ENCODE results near the gene ABCA2. TPM values are rescaled to one million over a fixed set of nuclear protein-coding genes. Genes with fewer than 3 reads are reported as not detected.

Gene ABCA2
- polyA plus RNA-seq, 1 of the 3 experiments (the other 2 are of a cell fraction) = 34.7 TPM

DNA sequence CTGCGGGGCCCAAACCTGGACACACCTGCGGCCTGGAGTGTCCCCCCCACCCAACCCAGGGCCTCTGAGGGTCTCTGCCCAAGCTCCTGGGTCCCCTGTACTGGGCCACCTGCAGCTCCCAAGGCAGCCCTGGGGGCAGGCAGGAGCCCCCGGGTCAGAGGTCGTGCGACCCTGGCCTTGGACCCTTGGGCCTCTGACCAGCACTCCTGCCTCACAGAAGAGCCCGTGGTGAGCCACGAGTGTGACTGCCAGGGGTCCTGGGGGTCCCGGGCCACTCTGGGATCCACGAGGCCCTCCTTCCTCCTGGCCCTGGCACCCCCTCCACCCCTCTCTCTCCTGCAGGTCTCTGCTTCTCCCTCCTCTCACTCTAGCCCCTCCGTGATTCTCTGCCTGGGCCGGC, 55.7 kb downstream of the ABCA2 start:
- no peak for DNase-seq
- no peaks in the 10 kb centered on the region for H3K9me3 ChIP-seq
- no peak overlapping the region for H3K27ac ChIP-seq (ENCODE audit: low read depth in 2 of 2, low read length in 1 of 2)
- POLR2A ChIA-PET = no interaction called here
- H2AFZ ChIP-seq (ENCODE audit: low read depth) = no peak overlapping the region
- H3K27me3 ChIP-seq (ENCODE audit: insufficient read depth) = no peaks in the 10 kb centered on the region
- TF ChIP-seq YY1 (IDR thresholded peaks at IDR 0.05; ENCODE audit: low read depth) = no peak
- TF ChIP-seq, protein P1, sequence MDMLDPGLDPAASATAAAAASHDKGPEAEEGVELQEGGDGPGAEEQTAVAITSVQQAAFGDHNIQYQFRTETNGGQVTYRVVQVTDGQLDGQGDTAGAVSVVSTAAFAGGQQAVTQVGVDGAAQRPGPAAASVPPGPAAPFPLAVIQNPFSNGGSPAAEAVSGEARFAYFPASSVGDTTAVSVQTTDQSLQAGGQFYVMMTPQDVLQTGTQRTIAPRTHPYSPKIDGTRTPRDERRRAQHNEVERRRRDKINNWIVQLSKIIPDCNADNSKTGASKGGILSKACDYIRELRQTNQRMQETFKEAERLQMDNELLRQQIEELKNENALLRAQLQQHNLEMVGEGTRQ (IDR thresholded peaks at IDR 0.05; ENCODE audit: borderline replicate concordance, low read depth, low read length) = no peak
- TF ChIP-seq EP300 (IDR thresholded peaks at IDR 0.05; ENCODE audit: borderline replicate concordance in 1 of 2, low read depth in 1 of 2, low read length in 1 of 2) = no peak
- no peak for TF ChIP-seq MXI1 (IDR thresholded peaks at IDR 0.05; ENCODE audit: low read depth, low read length)
- no peak for TF ChIP-seq SIN3A (IDR thresholded peaks at IDR 0.05; ENCODE audit: borderline replicate concordance, low read depth, low read length)
- TF ChIP-seq, protein P2, sequence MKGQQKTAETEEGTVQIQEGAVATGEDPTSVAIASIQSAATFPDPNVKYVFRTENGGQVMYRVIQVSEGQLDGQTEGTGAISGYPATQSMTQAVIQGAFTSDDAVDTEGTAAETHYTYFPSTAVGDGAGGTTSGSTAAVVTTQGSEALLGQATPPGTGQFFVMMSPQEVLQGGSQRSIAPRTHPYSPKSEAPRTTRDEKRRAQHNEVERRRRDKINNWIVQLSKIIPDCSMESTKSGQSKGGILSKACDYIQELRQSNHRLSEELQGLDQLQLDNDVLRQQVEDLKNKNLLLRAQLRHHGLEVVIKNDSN (IDR thresholded peaks at IDR 0.05; ENCODE audit: borderline replicate concordance, low read depth) = no peak
- no peak for TF ChIP-seq NRF1 (IDR thresholded peaks at IDR 0.05; ENCODE audit: low read depth, low read length)
- TF ChIP-seq, protein P3, sequence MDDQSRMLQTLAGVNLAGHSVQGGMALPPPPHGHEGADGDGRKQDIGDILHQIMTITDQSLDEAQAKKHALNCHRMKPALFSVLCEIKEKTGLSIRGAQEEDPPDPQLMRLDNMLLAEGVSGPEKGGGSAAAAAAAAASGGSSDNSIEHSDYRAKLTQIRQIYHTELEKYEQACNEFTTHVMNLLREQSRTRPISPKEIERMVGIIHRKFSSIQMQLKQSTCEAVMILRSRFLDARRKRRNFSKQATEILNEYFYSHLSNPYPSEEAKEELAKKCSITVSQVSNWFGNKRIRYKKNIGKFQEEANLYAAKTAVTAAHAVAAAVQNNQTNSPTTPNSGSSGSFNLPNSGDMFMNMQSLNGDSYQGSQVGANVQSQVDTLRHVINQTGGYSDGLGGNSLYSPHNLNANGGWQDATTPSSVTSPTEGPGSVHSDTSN (IDR thresholded peaks at IDR 0.05) = no peak
- TF ChIP-seq ELF1 (IDR thresholded peaks at IDR 0.05) = no peak
- no peaks in the 10 kb centered on the region for H3K9me2 ChIP-seq
- H3K4me1 ChIP-seq (ENCODE audit: control insufficient read depth in 1 of 2, insufficient read depth in 2 of 2, low read depth in 1 of 2, low read length in 1 of 2) = peaks cover 0 to 19% of the 10 kb centered on the region in 2 experiments; a peak in 1 of 4 replicates
- H3F3A ChIP-seq (replicated peaks; ENCODE audit: insufficient read depth) = no peaks in the 10 kb centered on the region
- CTCF ChIA-PET = interaction anchor here (0.9 kb wide), 1 partner anchor 57 kb away, joined by 3 read pairs; no protein-coding TSS in a partner anchor
- H3K9ac ChIP-seq = no peak overlapping the region
- H3K4me2 ChIP-seq = no peak overlapping the region
- H3K79me2 ChIP-seq (ENCODE audit: insufficient read depth) = no peaks in the 10 kb centered on the region
- H4K20me1 ChIP-seq (ENCODE audit: insufficient read depth) = no peaks in the 10 kb centered on the region
- no peak overlapping the region for H3K4me3 ChIP-seq (ENCODE audit: low read depth in 2 of 2, low read length in 1 of 2)
- H3K36me3 ChIP-seq (replicated peaks in 1 of 2; ENCODE audit: control insufficient read depth in 1 of 2, insufficient read depth in 2 of 2, low read length in 1 of 2) = no peaks in the 10 kb centered on the region
- WGBS (ENCODE audit: low lambda C conversion rate) = 93% methylated on average over 2 of the region's 11 CpGs

DNA sequence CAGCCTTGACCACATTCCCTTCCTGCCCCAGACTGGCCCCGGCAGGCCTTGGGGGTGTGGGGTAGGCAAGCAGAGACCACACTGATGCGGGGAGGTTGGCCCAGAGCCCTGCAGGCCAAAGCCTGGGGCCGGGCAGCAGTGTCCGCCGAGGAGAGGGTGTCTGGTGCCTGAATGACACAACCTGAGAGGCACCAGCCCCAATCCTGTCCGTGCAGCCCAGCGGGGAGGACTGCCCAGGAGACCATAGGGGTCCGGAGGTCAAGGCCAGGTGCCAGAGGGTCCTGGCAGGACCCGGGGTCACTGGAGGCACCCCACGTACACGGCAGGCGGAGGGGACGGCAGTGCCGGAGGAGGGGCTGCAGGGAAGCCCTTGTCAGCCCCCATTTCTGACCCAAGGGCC, 56.3 kb downstream of the ABCA2 start:
- no peak overlapping the region for H3K9ac ChIP-seq
- WGBS (ENCODE audit: low lambda C conversion rate) = 53% methylated on average over 7 of the region's 14 CpGs
- H3K4me1 ChIP-seq (ENCODE audit: control insufficient read depth in 1 of 2, insufficient read depth in 2 of 2, low read depth in 1 of 2, low read length in 1 of 2) = peaks cover 0 to 15% of the 10 kb centered on the region in 2 experiments; a peak in 1 of 4 replicates
- no peak overlapping the region for H2AFZ ChIP-seq (ENCODE audit: low read depth)
- H3K4me3 ChIP-seq (ENCODE audit: low read depth in 2 of 2, low read length in 1 of 2) = no peak overlapping the region
- no peaks in the 10 kb centered on the region for H3F3A ChIP-seq (replicated peaks; ENCODE audit: insufficient read depth)
- ChIA-PET CTCF (interaction anchor here (0.9 to 1.8 kb wide), 4 partner anchors 9 to 57 kb away, joined by 3 to 5 read pairs (median 4); partner anchors contain the start of gene ABCA2), POLR2A (no interaction called here)
- H3K9me3 ChIP-seq = no peaks in the 10 kb centered on the region
- H3K9me2 ChIP-seq = no peaks in the 10 kb centered on the region
- H3K27me3 ChIP-seq (ENCODE audit: insufficient read depth) = no peaks in the 10 kb centered on the region
- no peaks in the 10 kb centered on the region for H3K36me3 ChIP-seq (replicated peaks in 1 of 2; ENCODE audit: control insufficient read depth in 1 of 2, insufficient read depth in 2 of 2, low read length in 1 of 2)
- TF ChIP-seq, protein P4, sequence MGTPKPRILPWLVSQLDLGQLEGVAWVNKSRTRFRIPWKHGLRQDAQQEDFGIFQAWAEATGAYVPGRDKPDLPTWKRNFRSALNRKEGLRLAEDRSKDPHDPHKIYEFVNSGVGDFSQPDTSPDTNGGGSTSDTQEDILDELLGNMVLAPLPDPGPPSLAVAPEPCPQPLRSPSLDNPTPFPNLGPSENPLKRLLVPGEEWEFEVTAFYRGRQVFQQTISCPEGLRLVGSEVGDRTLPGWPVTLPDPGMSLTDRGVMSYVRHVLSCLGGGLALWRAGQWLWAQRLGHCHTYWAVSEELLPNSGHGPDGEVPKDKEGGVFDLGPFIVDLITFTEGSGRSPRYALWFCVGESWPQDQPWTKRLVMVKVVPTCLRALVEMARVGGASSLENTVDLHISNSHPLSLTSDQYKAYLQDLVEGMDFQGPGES (IDR thresholded peaks at IDR 0.05; ENCODE audit: low read depth, low read length) = no peak
- TF ChIP-seq, protein P1 (IDR thresholded peaks at IDR 0.05; ENCODE audit: borderline replicate concordance, low read depth, low read length) = no peak
- TF ChIP-seq POLR2AphosphoS5 (IDR thresholded peaks at IDR 0.05; ENCODE audit: low read depth, low read length) = no peak
- no peak for TF ChIP-seq EZH2phosphoT487 (IDR thresholded peaks at IDR 0.05; ENCODE audit: borderline replicate concordance, low read depth)
- no peak for TF ChIP-seq MXI1 (IDR thresholded peaks at IDR 0.05; ENCODE audit: low read depth, low read length)
- no peak for TF ChIP-seq CHD2 (IDR thresholded peaks at IDR 0.05; ENCODE audit: low read length, partially characterized antibody)
- no peak for TF ChIP-seq TAF1 (IDR thresholded peaks at IDR 0.05; ENCODE audit: borderline replicate concordance, low read depth, low read length)
- no peak for TF ChIP-seq RXRA (IDR thresholded peaks at IDR 0.05; ENCODE audit: borderline replicate concordance, low read depth)
- TF ChIP-seq, protein P3 (IDR thresholded peaks at IDR 0.05) = no peak
- TF ChIP-seq RFX5 (IDR thresholded peaks at IDR 0.05; ENCODE audit: low read length) = no peak
- no peak for TF ChIP-seq RCOR1 (IDR thresholded peaks at IDR 0.05; ENCODE audit: low read length)
- TF ChIP-seq GABPA (IDR thresholded peaks at IDR 0.05; ENCODE audit: low read depth) = no peak
- no peaks in the 10 kb centered on the region for H4K20me1 ChIP-seq (ENCODE audit: insufficient read depth)
- no peak overlapping the region for H3K27ac ChIP-seq (ENCODE audit: low read depth in 2 of 2, low read length in 1 of 2)
- DNase-seq = no peak
- no peaks in the 10 kb centered on the region for H3K79me2 ChIP-seq (ENCODE audit: insufficient read depth)
- no peak overlapping the region for H3K4me2 ChIP-seq

All from SK-N-SH (cell line).